HG03575 (cell line): Measurements from ENCODE around the gene ANKS3.

ENCODE experiments used
- ATAC-seq: cut with Tn5 transposase; IDR thresholded peaks from one replicate; pipeline ENCODE4 v1.9.1; 2021; ENCODE audit not compliant: unreplicated experiment, insufficient number of reproducible peaks, low FRiP score; ENCODE audit errors: extremely low read depth

ANKS3 gene

DNA sequence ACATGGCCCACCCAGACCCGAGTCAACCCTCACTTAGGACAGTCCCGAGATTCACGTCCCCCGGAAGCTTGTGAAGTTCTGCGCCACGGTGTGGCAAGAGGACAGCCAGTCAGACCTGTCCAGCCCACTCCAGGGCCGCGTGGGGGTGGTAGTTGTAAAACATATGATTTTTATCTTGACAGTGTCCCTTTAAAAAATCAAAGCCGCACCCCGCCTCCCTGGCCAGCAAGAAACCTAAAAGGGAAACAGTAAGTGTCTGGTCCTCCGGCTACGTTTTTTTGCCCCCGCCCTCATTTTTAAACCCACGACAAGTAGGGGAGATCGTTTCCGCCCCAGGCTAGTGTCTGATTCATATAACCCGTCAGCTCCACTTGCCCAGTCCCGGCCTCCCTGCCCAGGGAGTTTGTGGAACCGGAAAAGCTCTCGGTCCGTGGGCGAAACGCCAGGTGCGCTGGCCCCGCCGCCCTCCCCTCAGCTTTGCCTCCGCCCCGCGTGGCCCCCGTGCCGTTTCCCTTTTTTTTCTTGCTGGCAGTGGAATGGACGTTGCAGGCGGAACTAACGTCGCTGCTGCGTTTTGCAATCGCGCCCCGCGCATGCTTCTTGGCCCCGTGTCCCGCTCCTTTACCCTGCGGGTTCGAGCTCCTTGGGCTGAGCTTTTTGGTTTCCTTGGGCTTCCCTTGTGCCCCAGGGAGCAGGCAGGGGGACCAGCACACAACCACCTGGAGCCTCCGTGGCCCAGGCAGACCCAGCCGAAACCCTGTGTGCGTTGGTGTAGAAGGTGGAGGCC lies 54.0 kb downstream of the ANKS3 start:
- no peak for ATAC-seq

DNA sequence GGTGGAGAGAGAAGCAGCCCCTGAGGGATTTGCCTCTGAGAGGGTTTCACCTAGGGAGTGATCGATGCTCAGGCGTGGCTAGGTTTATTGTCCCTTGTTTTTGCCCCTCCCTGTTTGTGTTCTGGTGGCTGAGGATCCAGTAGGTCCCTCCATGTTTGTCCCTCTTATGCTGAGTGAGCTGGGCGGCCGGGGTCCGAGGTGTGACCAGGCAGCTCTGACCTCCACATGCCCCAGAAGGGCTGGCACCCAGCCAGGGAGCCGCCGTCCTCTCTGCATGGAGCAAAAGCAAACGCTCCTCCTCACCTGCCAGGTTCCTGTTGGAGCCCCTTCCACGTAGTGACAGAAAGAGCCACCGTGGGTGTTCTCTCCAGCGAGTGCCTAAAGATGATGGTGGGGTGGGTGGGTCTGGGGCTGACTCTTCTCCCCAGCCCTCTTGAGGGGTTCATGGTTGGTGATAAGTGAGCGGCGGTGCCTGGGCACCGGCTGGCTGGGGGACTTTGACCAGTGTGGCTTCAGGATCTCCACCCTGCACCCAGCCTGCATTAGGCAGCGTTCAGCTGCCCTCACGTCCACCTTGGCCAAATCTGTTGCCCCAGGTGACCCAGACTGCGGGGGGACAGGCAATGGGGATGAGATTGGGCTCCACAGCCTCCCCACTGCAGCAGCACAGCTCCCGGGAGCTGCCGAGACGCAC lies 54.8 kb downstream of the ANKS3 start:
- no peak for ATAC-seq

DNA sequence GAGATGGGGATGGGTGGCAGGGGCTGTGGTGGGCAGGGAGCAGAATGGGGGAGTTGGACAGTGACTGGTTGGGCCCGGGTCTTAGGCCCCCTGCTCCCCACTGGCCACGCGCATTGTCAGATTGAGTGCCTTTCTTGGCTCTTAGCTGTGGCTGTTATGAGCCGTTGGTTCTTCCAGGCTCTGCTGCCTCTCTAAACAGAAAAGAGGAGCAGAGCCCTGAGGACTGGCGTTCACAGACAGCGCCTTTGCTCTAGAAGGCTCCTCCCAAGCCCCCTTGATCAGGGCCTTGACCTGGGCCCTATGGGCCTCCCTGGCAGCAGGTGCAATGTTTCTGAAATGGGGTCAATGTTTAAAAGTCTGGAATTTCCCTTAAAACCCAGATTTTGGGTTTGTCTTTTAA lies 55.5 kb downstream of the ANKS3 start:
- no peak for ATAC-seq

DNA sequence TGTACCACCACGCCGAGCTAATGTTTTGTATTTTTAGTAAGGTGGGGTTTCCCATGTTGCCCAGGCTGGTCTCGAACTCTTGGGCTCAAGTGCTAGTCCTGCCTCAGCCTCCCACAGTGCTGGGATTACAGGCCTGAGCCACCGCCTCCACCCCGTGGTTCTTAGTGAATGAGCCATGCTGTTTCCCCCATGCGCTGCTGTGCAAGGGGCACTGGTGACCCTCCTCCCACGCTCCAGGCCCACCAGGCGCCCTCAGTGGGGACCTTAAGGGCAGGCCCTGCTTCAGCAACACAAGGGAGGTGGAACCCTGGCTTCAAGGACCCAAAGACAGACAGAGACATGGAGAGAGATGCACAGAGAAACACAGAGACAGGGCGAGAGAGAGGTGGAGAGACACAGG lies 56.1 kb downstream of the ANKS3 start:
- ATAC-seq: no peak

DNA sequence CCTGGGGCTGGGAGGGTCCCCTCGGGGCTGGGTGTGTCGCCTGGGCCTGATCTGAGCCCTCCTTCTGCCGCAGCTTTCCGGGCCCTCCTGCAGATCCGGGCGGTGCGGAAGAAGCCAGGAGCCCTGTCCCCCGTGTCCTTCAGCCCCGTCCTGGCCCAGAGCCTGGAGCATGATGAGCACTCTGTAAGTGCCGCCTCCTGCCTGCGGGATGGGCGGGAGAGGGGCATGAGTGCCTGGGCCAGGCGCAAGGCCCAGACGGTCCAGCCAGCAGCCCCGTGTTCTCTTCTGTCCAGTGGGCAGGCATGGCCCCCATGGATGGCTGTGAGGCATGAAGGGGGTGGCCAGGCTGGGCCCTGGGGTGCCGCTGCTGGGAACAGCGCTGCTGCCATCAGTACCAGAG lies 56.7 kb downstream of the ANKS3 start:
- no peak for ATAC-seq

DNA sequence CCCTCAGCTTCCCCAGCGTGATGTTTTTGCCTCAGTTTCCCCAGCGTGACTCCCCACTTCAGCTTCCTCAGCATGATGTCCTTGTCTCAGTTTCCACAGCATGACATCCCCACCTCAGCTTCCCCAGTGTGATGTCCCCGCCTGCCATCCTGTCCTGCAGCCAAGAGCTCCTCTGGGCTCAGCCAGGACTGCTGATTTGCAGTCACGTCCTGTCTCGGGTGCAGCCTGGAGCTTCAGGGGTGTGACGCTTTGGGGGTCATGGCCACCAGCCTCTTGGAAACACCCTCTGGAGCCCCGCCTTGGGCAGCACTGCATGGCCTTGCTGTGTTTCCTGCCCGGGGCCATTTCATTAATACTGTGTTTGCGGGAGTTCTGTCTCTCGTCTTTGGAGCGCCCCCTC lies 57.2 kb downstream of the ANKS3 start:
- ATAC-seq: no peak

DNA sequence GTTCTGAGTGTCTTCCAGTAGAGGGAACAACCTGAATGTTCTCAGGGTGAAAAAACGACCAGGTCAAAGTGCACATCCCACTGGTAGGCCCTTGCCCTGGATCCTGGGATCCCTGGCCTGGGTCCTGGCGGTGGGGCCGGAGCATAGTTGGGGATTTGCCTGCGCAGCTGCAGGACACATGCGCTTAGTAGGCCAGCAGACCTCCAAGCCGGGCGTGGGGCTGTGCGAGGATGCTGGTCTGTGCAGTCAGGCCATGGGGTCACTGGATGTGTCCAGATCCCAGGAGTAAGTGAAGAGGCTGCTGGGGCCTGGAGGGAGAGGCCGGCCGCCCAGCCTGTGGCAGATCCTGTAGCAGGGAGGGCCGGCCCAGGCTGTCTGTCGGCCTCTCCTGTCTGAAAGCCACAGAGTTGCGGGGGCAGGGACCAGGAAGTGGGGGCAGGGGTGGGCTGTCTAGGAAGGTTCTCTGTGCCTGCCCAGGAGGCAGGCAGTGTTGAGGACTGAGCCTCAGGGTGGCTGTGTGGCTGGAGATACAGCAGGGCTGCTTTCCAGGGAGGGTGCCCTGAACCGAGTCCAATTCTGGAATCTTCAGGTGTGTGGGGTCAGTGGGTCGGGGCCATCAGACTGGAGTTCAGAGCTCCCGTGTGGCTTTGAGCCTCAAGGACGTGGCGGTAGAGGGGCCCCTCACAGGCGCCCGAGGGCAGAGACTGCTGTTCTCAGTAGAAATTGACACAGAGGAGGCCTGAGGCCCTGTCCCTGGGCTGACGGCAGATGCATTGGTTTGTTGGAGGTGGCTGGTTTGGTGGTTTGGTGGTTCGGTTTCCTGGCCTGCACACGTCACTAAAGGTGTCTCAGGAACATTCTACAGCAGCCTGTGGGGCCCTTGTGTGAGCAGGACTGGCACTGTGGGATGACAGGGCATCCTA lies 57.9 kb downstream of the ANKS3 start:
- no peak for ATAC-seq

DNA sequence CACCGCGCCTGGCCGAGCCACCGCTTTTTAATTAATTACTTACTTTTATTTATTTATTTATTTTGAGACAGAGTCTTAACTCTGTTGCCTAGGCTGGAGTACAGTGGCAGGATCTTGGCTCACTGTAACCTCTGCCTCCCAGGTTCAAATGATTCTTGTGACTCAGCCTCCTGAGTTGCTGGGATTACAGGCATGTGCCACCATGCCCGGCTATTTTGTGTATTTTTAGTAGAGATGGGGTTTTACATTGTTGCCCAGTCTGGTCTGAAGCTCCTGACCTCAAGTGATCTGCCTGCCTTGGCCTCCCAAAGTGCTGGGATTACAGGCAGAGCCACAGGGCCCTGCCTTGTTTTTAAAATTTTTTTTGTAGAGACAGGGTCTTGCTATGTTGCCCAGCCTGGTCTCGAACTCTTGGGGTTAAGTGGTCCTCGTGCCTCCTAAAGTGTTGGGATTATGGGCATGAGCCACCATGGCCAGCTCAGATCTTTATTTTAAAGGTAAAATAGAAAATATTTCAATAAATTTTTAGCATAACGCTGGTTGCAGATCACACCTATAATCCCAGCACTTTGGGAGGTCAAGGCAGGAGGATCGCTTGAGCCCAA lies 59.0 kb downstream of the ANKS3 start:
- no peak for ATAC-seq

DNA sequence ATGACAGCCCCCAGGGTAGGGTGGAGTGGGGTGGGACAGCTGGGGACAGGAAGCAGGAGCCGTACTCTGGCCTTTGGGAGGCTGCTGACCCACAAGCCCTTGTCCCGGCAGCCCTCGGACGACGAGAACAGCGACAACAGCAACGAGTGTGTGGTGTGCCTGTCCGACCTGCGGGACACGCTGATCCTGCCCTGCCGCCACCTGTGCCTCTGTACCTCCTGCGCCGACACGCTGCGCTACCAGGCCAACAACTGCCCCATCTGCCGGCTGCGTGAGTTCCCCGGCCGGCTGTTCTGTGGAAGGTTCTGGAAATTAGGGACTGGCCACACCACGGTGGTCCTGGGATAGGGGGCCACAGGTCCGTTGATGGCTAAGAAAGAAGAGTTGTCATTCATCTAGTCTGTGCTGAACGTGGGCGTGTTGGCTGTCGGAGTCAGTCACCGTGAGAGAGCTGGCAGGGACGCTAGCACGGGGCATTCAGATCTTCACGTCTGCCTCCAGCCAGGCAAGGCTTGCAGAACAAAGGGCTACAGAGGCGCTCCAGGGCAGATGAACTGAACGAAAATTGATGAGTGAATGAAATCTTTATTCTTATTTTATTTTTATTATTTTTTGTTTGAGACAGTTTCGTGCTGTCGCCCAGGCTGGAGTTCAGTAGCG lies 60.6 kb downstream of the ANKS3 start:
- no peak for ATAC-seq

DNA sequence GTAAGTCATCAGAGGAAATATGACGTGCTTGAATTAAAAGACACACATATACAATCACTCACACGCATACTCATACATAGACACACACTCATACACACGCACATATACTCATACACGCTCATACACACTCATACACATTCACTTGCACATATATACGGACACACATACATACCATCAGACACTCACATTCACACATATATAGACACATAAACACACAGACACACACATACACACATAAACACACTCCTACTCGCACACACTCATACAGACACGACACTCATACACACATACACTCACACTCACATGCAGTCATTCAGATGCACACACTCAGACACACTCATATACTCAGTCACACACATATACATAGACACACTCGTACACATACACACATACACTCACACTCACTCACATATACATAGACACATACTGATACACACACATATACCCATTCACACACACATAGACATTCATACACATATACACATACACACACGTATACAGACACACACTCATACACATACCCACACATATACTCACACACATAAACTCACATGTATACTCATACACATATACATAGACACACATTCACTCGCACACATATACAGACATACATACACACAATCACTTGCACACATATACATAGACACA lies 65.6 kb downstream of the ANKS3 start:
- ATAC-seq: no peak

DNA sequence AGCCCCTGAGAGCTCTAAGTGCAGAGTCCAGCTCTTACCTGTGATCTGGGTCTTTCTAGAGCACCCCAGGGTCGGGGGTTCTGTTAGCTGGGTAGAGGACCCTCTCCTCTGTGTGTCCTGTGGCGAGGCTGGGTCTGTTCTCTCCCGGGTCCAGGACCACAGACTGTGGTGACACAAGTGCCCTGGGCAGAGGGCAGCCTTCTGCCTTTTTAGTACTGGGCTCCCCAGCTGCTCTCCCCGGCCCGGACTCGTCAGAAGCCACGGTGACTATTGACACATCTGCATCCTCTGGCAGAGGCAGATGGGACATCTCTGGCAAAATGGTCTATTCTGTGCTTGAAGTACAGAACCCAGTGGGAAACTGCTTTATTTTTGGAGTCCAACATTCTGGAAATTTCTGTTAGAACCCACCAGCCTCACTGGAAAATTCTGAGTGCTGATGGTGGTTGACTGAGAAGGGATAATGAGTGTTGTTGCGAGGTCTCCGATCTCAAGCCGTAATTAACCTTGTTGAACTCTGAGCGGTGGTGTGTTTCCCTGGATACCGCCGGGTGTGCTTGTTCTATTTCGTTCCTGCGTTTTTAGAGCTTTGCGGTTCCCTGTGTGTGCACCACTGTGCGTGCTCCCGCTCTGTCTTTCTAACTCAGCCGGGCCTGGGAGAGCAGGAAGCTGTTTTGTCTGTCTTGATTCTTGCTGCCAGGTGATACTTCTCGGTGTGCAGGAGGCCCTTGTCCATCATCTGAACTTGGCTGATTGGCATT lies 66.7 kb downstream of the ANKS3 start:
- ATAC-seq: no peak

DNA sequence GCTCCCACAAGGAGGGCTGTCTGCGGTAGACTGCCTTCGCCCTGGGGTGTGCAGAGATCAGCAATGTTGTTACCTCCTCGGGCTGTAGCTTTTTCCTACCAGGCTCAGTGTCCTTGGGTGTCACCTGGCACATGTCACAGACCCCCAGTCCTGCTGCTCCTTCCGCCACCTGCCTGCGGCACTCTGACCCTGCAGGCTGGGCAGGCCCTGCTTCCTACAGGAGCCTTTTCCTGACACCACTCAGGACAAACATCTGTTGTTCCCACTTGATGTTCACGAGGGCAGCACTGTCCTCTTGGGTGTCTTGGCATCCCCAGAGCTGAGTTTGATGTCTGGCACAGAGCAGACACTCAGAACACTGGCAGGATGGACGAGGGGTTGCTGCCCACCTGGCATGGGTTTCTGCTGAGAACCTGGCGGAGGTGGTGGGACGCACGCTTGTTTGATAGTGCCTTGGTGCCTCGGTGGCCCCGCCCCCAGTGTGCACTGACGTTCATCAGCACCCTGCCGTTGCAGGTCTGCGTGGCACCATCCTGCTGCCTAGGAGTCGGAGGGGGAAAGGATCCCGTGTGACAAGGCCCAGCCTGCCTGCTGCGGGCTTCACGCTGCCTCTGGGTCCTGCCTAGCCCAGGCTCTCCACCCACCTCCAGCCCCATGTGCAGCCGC lies 67.4 kb downstream of the ANKS3 start:
- ATAC-seq: no peak

DNA sequence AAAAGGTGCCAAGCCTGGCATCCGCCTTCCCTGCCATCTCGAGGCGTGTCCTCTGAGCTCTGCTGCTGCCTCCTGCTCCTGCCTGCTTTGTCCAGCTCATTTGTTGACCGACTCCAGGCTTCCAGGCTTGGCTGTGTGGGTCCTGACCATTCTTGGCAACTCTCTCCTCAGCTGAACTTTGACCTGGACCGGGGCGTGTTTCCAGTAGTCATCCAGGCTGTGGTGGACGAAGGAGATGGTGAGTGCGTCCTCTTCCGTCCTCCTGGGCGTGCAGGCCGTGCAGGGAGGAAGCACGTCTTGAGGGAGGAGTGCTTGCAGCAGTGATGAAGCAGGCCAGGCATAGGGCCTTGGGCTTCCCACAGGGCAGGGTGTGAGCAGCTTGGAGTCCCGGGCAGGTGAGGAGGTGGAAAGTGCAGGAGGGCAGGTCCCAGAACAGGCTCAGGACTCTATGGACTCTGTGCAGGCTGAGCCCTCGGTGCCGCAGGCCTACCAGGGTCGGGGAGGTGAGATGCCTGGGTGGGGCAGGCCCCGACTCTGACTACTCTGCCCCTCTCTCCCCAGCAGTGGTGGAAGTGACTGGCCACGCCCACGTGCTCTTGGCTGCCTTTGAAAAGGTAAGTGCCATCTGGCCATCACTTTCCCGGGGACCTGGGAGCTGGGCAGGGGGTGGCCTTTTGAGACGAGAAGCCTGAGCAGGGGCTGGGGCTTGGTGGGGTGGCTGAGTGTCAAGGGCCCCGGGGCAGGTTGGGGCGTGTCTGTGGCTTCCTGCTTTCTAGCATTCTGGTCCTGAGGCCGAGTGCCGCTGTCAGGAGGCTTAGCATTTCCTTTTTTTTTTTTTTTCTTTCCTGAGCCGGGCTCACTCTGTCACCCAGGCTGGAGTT lies 69.3 kb downstream of the ANKS3 start:
- ATAC-seq: no peak

DNA sequence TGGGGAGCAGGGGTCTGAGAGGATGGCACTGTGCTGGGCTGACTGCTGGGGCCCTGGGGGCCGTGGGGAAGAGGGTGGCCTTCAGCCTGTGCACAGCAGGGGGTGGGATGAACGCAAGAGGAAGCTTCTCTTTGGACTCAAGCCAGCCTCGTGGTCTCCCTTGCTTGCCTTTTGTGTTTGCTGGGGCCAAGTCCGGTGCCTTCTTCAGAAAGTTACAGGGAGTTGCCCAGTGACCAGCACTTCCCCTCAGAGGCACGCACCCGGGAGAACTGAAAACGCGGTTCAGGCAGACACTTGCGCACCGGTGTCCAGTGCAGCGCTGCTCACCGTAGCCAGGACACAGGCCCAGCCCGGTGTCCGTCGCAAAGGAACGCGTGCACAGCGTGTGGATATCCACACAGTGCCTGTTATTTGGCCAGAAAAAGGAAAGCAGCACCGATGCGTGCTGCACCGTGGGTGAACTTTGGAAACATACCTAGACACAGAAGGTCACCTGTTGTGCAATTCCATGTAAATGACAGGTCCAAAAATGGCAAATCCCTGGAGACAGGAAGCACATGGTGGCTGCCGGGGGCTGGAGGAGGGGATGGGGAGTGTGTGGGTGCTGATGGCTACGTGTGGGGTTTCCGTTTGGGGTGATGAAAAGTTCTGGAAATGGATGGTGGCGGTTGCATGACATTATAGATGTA lies 70.2 kb downstream of the ANKS3 start:
- no peak for ATAC-seq

DNA sequence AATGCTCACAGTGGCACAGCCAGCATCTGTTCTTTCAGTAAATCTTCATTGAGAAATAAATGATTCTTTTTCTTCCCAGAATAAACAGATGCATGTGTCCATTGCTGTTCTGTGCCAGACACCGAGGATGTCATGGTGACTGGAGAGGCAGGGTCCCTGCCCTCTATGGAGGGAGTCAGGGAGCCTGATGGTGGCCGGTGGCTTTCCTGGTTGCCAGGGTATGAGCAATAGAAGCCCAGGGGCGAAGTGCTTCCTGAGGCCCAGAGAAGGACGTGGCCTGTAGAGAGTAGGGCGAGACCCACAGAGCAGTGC lies 70.7 kb downstream of the ANKS3 start:
- no peak for ATAC-seq

DNA sequence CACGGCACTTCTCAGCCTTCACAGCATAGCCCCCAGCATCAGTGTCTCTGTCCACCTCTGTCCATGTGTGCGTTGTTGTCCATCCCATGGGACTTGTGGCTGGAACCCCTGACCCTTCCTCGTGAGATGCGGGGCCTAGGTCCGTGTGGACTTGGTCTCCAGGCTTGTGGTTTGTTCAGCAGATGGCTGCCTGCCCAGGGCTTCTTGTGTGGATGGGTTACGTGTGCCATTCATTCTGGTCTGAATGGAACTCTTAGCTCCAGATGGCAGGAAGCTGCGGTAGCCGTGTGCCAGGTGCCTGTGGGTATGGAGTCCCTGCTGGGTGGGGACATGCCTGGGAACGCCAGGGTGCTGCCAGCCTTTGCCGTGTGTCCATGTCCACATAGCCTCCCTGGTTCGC lies 72.4 kb downstream of the ANKS3 start:
- ATAC-seq: no peak
